ENCODE data around the gene C12orf60. TPM values are rescaled to one million over a fixed set of nuclear protein-coding genes. Genes with fewer than 3 reads are reported as not detected.

Gene C12orf60
- total RNA-seq, 1 experiment from 2014 or later: 1.8 TPM

- TF ChIP-seq AFF4 (CRISPR knock-in tag; IDR thresholded peaks at IDR 0.05; ENCODE audit: borderline replicate concordance) (peak; percentile 98; the same call in 1 of the 2 replicates), ARID4B (CRISPR knock-in tag; IDR thresholded peaks at IDR 0.05; ENCODE audit: borderline replicate concordance) (peak; percentile 88), ZNF121 (CRISPR knock-in tag; IDR thresholded peaks at IDR 0.05) (no peak), ZBTB21 (CRISPR knock-in tag; IDR thresholded peaks at IDR 0.05; ENCODE audit: borderline replicate concordance) (no peak; the same call in 1 of the 2 replicates), FOXP4 (CRISPR knock-in tag; IDR thresholded peaks at IDR 0.05) (peak; percentile 77), CREM (CRISPR knock-in tag; IDR thresholded peaks at IDR 0.05) (peak; percentile 72; the same call in 1 of the 2 replicates), KAT7 (CRISPR knock-in tag; IDR thresholded peaks at IDR 0.05; ENCODE audit: borderline replicate concordance) (peak; percentile 88; the same call in 1 of the 2 replicates), SP1 (CRISPR knock-in tag; conservative IDR thresholded peaks at IDR 0.05) (peak; percentile 97), MLX (CRISPR knock-in tag; IDR thresholded peaks at IDR 0.05) (peak; percentile 32; the same call in 1 of the 2 replicates), ZNF263 (CRISPR knock-in tag; IDR thresholded peaks at IDR 0.05; ENCODE audit: low read depth) (no peak), ZNF396 (CRISPR knock-in tag; IDR thresholded peaks at IDR 0.05; ENCODE audit: borderline replicate concordance) (no peak), IRF1 (CRISPR knock-in tag; IDR thresholded peaks at IDR 0.05) (peak; percentile 74), SMAD4 (CRISPR knock-in tag; IDR thresholded peaks at IDR 0.05) (0 out of 2 replicates have a peak, but pooled peaks have one; percentile 17)
Measured at GRCh38 chr12:14770496-14771461, 32.7 kb upstream of the C12orf60 start (continued).
